Esophagus (tissue), 2 donors: ENCODE results near the gene PCDH9. TPM values are rescaled to one million over a fixed set of nuclear protein-coding genes. Genes with fewer than 3 reads are reported as not detected.

Experiments
- H3K27ac ChIP-seq, 2 donors: one replicate each; pipeline ENCODE4 v1.5.1; 2013; ENCODE audit warnings: low read depth in 2 of 2, mild to moderate bottlenecking in 2 of 2, inconsistent platforms in 1 of 2, low read length in 1 of 2, moderate library complexity in 1 of 2
- H3K27me3 ChIP-seq, 2 donors: one replicate each; pipeline ENCODE4 v1.6.1; 2013; ENCODE audit warnings: low read length in 2 of 2, control low read depth in 1 of 2, mild to moderate bottlenecking in 1 of 2; ENCODE audit not compliant: insufficient read depth in 2 of 2, control insufficient read depth in 1 of 2
- H3K36me3 ChIP-seq, 2 donors: one replicate each; pipeline ENCODE4 v1.6.1; 2013; ENCODE audit warnings: low read length in 1 of 2; ENCODE audit not compliant: control insufficient read depth in 2 of 2, insufficient read depth in 2 of 2
- H3K4me1 ChIP-seq, 2 donors: one replicate each; pipeline ENCODE4 v1.6.1; 2013; ENCODE audit warnings: low read length in 1 of 2; ENCODE audit not compliant: control insufficient read depth in 2 of 2, insufficient read depth in 2 of 2
- H3K4me3 ChIP-seq, 2 donors: one replicate each; pipeline ENCODE4 v1.5.1; 2013; ENCODE audit warnings: low read length in 2 of 2, mild to moderate bottlenecking in 2 of 2, low read depth in 1 of 2, moderate library complexity in 1 of 2
- H3K9me3 ChIP-seq, 2 donors: one replicate each; pipeline ENCODE4 v1.6.1; 2013; ENCODE audit warnings: mild to moderate bottlenecking in 2 of 2, low read depth in 1 of 2, low read length in 1 of 2, moderate library complexity in 1 of 2; ENCODE audit not compliant: control insufficient read depth in 2 of 2, insufficient read depth in 1 of 2
- WGBS, 2 donors: extraction: QIAGEN DNeasy Blood & Tissue Kit; methylation state at CpG; one replicate each; pipeline ENCODE4 v1.1.7; 2013; 5-methylcytosine and 5-hydroxymethylcytosine counted together
- polyA plus RNA-seq, 2 donors: library from polyadenylated mRNA; stranded (reverse); fragments of 200-250 nt; gene quantifications; one replicate each; pipeline ENCODE4 v1.2.3, GENCODE V29; 2013
- donor health status: healthy with polysubstance abuse.
- donor health status: Bipolar disorder and iron deficiency.

The PCDH9 gene, protein sequence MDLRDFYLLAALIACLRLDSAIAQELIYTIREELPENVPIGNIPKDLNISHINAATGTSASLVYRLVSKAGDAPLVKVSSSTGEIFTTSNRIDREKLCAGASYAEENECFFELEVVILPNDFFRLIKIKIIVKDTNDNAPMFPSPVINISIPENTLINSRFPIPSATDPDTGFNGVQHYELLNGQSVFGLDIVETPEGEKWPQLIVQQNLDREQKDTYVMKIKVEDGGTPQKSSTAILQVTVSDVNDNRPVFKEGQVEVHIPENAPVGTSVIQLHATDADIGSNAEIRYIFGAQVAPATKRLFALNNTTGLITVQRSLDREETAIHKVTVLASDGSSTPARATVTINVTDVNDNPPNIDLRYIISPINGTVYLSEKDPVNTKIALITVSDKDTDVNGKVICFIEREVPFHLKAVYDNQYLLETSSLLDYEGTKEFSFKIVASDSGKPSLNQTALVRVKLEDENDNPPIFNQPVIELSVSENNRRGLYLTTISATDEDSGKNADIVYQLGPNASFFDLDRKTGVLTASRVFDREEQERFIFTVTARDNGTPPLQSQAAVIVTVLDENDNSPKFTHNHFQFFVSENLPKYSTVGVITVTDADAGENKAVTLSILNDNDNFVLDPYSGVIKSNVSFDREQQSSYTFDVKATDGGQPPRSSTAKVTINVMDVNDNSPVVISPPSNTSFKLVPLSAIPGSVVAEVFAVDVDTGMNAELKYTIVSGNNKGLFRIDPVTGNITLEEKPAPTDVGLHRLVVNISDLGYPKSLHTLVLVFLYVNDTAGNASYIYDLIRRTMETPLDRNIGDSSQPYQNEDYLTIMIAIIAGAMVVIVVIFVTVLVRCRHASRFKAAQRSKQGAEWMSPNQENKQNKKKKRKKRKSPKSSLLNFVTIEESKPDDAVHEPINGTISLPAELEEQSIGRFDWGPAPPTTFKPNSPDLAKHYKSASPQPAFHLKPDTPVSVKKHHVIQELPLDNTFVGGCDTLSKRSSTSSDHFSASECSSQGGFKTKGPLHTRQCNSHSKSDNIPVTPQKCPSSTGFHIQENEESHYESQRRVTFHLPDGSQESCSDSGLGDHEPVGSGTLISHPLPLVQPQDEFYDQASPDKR (N-terminal part only)
- under 1 TPM; 0.12 to 0.14 TPM for polyA plus RNA-seq

DNA sequence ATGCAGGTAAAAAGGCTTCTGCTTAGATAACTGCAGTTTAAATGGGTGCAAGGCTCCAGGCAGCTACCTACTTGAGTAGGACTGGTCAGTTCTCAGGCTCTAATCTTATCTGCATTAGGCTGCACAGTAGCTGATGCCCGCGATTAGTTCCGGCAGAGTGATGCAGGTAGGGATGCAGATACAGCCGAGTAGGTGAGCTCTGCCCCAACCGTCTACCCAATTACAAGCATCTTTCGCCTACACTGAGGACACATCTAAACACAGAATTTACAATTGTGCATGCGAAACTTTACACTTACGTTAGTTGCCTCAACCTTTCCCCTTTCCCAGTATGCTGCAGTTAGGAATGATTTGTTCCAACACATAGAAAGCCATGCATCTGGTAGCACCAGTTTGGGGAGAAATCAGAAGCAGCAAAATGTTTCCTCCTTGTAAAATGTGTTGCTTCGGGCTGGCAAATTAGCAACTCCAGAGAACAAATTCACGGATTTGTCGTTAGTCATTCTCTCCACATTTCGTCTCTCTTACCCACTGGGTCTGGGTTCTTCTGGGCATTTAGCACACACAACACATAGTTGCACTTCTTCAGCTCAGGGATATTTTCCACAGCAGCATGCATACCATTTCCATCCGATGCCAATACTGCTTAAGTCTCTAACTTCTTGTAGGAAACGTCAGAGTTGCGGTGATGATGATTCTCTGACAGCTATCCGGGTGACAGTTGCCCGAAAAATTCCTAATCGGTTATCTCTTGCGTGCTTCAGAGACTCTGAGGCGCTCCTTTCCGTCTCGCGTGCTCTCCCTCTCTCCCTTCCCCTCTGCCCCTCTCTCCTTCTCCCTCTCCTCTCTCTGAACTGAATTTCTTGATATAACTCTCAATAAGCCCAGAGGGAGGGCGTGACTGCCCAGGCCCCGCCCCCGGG lies at the start of gene PCDH9:
PCDH9 (minus strand) TSS at position 856 of the 923 bp plus-strand sequence. CDS start 1,896 bp downstream, outside the sequence.
- WGBS, 2 donors: 2% methylated on average over 26 of the region's 26 CpGs

DNA sequence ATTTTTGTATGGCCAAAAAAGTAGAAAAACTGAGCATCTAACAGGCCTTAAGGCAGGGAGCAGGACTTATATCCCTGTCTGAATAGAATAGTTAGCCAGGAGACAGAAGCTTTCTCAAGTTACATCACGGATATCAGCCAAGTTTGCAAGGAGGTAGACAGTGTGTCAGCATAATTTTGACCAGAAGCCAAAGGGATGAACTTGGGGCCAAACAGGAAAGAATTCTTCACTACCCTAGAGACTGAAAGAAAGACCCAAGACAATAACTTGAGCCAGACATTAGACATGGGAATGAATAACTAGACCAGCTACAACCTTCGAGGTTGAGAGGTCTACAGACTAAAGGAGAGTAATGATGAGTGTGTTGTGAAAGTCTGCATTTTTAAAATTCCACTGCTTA lies 48.1 kb upstream of the PCDH9 start:
- no peak overlapping the region for H3K27ac ChIP-seq
- no peaks in the 10 kb centered on the region for H3K27me3 ChIP-seq
- 64 to 68% methylated on average over 2 of the region's 2 CpGs for WGBS, 2 donors
- no peak overlapping the region for H3K4me3 ChIP-seq
- no peaks in the 10 kb centered on the region for H3K36me3 ChIP-seq
- no peaks in the 10 kb centered on the region for H3K4me1 ChIP-seq
- no peaks in the 10 kb centered on the region for H3K9me3 ChIP-seq

More for the DNA sequence above, at the start of gene PCDH9:
- H3K36me3 ChIP-seq: no peaks in the 10 kb centered on the region
- H3K27me3 ChIP-seq: peaks cover 0 to 3% of the 10 kb centered on the region in 2 donors
- H3K4me1 ChIP-seq: peaks cover 2 to 8% of the 10 kb centered on the region in 2 donors
- H3K4me3 ChIP-seq: peak within 1 kb of the TSS; percentile 50 to 61
- peaks cover 0 to 5% of the 10 kb centered on the region in 2 donors for H3K9me3 ChIP-seq
- H3K27ac ChIP-seq: peak within 1 kb of the TSS; percentile 40 to 68

DNA sequence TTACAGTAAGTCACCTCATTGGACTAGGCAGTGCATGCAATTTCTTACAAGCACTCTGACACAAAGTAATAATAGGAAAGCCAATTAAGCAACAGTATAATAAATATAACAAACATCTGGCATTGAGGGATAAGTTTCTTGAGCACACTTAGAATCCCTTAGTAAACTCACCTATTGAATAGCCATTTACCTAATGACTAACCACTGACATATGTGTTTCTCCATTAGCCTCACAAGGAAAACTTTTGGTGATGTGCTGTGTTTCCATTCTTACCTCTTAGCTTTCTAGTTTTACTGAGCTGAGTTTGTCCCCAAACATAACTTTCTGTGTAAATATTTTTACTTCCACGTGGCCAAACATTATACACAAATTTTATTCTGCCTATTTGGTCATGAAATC lies 47.4 kb upstream of the PCDH9 start:
- Histone ChIP-seq H3K27me3 (no peaks in the 10 kb centered on the region), H3K9me3 (no peaks in the 10 kb centered on the region), H3K36me3 (no peaks in the 10 kb centered on the region), H3K27ac (no peak overlapping the region), H3K4me1 (no peaks in the 10 kb centered on the region), H3K4me3 (no peak overlapping the region)
- WGBS, 2 donors: 56 to 59% methylated on average over 1 of the region's 1 CpG

DNA sequence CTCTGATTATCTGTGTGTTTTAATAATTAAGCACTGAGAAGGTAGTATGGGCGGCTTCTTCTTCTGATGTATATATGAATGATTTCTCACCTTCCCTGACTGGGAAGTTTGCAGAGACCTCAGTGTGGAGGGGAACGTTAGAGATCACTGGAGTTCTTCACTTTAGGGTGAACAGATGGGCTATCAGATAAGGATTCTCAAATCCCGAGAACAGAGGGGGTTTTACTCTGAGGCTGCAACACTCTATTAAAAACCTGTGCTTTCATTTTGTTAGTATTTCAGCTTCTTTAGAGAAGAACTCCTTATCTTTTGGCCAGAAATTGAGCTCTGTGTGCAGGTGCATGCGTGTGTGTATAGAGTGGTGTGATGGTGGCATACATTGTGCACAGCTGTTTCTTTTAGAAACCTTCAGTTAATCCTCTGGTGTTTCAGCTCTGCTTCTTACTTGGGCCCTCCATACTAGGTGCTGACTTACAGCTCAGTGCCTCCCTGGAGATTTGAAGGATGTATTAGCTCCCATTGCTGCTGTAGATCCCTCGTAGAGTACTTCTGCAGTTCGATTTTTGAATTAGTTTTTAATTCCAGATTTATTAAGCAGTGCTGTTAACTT lies 45.3 kb upstream of the PCDH9 start:
- H3K27me3 ChIP-seq: no peaks in the 10 kb centered on the region
- no peaks in the 10 kb centered on the region for H3K36me3 ChIP-seq
- no peak overlapping the region for H3K27ac ChIP-seq
- no peaks in the 10 kb centered on the region for H3K4me1 ChIP-seq
- H3K9me3 ChIP-seq: no peaks in the 10 kb centered on the region
- WGBS, 2 donors: 53 to 54% methylated on average over 6 of the region's 6 CpGs
- H3K4me3 ChIP-seq: no peak overlapping the region

DNA sequence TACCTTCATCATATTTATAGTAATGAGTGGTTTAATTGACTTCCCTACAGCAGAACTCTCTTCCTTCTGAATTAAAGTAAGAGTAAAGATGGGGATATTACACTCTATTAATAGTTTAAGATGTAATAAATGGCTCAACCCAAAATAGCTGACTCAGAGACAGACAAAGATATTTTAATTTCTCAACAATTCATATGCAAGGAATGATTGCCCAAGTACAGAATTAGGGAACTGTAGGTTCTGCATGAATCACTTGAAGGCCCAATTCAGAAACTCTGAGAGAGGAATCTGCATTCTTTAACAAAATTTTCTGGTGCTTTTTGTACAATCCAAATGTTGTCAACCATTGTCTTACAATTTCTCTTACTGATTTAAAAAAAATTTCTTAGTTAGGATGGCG lies 42.9 kb upstream of the PCDH9 start:
- Histone ChIP-seq H3K4me1 (no peaks in the 10 kb centered on the region), H3K36me3 (no peaks in the 10 kb centered on the region), H3K27me3 (no peaks in the 10 kb centered on the region), H3K9me3 (peaks cover 0 to 3% of the 10 kb centered on the region in 2 donors), H3K4me3 (no peak overlapping the region), H3K27ac (no peak overlapping the region)
- 92 to 94% methylated on average over 1 of the region's 1 CpG for WGBS, 2 donors

DNA sequence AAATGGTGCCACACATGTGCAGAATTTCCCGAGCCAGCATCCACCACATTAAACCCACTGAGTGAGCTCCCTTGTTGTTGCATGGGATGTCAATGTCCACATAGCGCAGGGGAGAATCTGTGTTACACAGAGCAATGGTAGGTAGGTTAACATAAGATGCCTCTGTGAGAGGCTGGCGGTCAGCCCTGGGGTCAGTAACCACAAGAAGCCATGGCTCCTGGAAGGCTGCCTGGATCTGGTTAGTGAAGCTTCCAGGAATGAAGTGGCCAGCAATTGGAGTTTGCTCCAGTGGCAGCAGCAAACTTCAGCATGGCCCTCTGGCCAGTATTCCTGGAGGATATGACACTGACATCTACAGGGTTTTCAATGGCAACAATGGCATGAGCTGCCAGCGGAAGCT lies 37.0 kb upstream of the PCDH9 start:
- H3K27ac ChIP-seq: no peak overlapping the region
- 95 to 96% methylated on average over 4 of the region's 4 CpGs for WGBS, 2 donors
- peaks cover 0 to 6% of the 10 kb centered on the region in 2 donors for H3K9me3 ChIP-seq
- H3K36me3 ChIP-seq: no peaks in the 10 kb centered on the region
- H3K4me3 ChIP-seq: no peak overlapping the region
- H3K4me1 ChIP-seq: no peaks in the 10 kb centered on the region
- no peaks in the 10 kb centered on the region for H3K27me3 ChIP-seq

DNA sequence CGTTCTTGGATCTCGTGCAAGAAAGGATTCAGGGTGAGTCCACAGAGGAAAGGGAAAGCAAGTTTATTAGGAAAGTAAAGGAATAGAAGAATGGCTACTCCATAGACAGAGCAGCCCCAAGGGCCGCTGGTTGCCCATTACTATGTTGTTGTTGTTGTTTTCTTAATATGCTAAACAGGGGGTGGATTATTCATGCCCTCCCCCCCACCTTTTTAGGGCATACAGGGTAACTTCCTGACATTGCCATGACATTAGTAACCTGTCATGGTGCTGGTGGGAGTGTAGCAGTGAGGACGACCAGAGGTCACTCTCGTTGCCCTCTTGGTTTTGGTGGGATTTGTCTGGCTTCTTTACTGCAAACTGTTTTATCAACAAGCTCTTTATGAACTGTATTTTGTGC lies 29.1 kb upstream of the PCDH9 start:
- WGBS, 2 donors: 81 to 87% methylated on average over 5 of the region's 5 CpGs
- Histone ChIP-seq H3K27ac (no peak overlapping the region), H3K4me1 (no peaks in the 10 kb centered on the region), H3K36me3 (no peaks in the 10 kb centered on the region), H3K4me3 (no peak overlapping the region), H3K27me3 (no peaks in the 10 kb centered on the region), H3K9me3 (no peaks in the 10 kb centered on the region)

DNA sequence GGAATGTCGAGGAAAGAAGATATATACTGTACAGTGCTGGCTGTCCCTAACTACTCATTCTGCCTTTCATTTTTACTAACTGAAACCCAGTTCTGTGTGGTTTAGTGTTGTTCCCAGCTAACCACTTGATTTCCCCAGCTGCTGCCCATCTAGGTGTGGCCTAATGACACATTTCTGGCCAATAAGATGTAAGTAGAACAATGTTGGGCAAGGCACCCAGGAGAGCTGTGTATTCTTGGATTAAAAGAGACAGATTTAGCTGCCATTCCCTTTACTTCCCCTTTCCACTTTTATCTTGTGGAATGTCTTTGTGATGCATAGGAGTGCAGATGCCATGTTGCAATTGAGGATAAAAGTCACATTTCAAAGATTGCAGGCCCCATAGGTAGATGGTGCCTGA lies 28.3 kb upstream of the PCDH9 start:
- H3K27ac ChIP-seq: no peak overlapping the region
- H3K4me1 ChIP-seq: no peaks in the 10 kb centered on the region
- H3K36me3 ChIP-seq: no peaks in the 10 kb centered on the region
- H3K27me3 ChIP-seq: no peaks in the 10 kb centered on the region
- H3K4me3 ChIP-seq: no peak overlapping the region
- H3K9me3 ChIP-seq: no peaks in the 10 kb centered on the region
- 77 to 88% methylated on average over 1 of the region's 1 CpG for WGBS, 2 donors
